Cortex of kidney (tissue), 1 donor: ENCODE measurements around the gene VGF.
"Not testable (repeated sequence)": the region's sequence is repeated elsewhere in the genome, so short reads cannot be mapped to it uniquely, and the experiment has no call there.

ENCODE experiments used
- DNase-seq: peaks from one replicate; lab custom pipeline; 2025; lab: John Stamatoyannopoulos, UW

The VGF gene

GRCh38 chr7:101165075-101165957 lies at the start of gene VGF:
VGF (minus strand) TSS chr7:101165569; CDS start chr7:101164843, 726 bp downstream.
- DNase-seq: no peak

- DNase-seq: no peak
These were observed 46.6 kb upstream of the VGF start for GRCh38 chr7:101212014-101212413.

GRCh38 chr7:101211501-101211900 lies 46.1 kb upstream of the VGF start:
- no peak for DNase-seq

- DNase-seq: no peak
These were observed 44.8 kb upstream of the VGF start for GRCh38 chr7:101210143-101210542.

- no peak for DNase-seq
These were observed 43.4 kb upstream of the VGF start for GRCh38 chr7:101208794-101209193.

GRCh38 chr7:101207459-101207858 lies 42.1 kb upstream of the VGF start:
- DNase-seq: no peak

- no peak for DNase-seq
These were observed 41.3 kb upstream of the VGF start for GRCh38 chr7:101206665-101207042.

- no peak for DNase-seq
These were observed 40.7 kb upstream of the VGF start for GRCh38 chr7:101205901-101206664.

GRCh38 chr7:101203740-101204738 lies 38.7 kb upstream of the VGF start:
- DNase-seq: not testable (repeated sequence)

GRCh38 chr7:101202603-101202918 lies 37.2 kb upstream of the VGF start:
- DNase-seq: no peak

GRCh38 chr7:101201695-101202602 lies 36.6 kb upstream of the VGF start:
- no peak for DNase-seq

- DNase-seq: no peak
These were observed 35.7 kb upstream of the VGF start, which contains the start of gene MOGAT3 for GRCh38 chr7:101200862-101201599. MOGAT3 (minus strand) TSS chr7:101201036; CDS start chr7:101200854, 182 bp downstream.

- no peak for DNase-seq
These were observed 35.1 kb upstream of the VGF start for GRCh38 chr7:101200504-101200861.

GRCh38 chr7:101199522-101199921 lies 34.2 kb upstream of the VGF start:
- not testable (repeated sequence) for DNase-seq

- DNase-seq: no peak
These were observed 33.1 kb upstream of the VGF start for GRCh38 chr7:101198476-101198875.

- DNase-seq: no peak
These were observed 32.6 kb upstream of the VGF start for GRCh38 chr7:101197991-101198390.

- DNase-seq: no peak
These were observed 30.5 kb upstream of the VGF start for GRCh38 chr7:101195884-101196283.

GRCh38 chr7:101189109-101189508 lies 23.7 kb upstream of the VGF start:
- no peak for DNase-seq

- no peak for DNase-seq
These were observed 21.6 kb upstream of the VGF start for GRCh38 chr7:101186844-101187428.

- no peak for DNase-seq
These were observed 20.8 kb upstream of the VGF start for GRCh38 chr7:101186194-101186593.
